Spinal cord (tissue), 10 donors: ENCODE results near the gene TBX4. TPM values are rescaled to one million over a fixed set of nuclear protein-coding genes. Genes with fewer than 3 reads are reported as not detected.

Source experiments
- DNase-seq, 6 donors: peaks; one replicate each; pipeline versions ENCODE4 v3.0.0 to v3.0.0-alpha.2; 2013 to 2015; ENCODE audit warnings: low spot score in 6 of 6, low read depth in 4 of 6
- H3K27ac ChIP-seq: one replicate; pipeline ENCODE4 v1.5.1; 2013; ENCODE audit warnings: low read depth, low read length, control low read depth
- H3K27me3 ChIP-seq: one replicate; pipeline ENCODE4 v1.6.1; 2013; ENCODE audit warnings: low read length; ENCODE audit not compliant: control insufficient read depth, insufficient read depth
- H3K36me3 ChIP-seq: one replicate; pipeline ENCODE4 v1.6.1; 2013; ENCODE audit warnings: low read length; ENCODE audit not compliant: control insufficient read depth, insufficient read depth
- H3K4me1 ChIP-seq: one replicate; pipeline ENCODE4 v1.6.1; 2013; ENCODE audit warnings: low read length; ENCODE audit not compliant: control insufficient read depth, insufficient read depth
- H3K4me3 ChIP-seq: one replicate; pipeline ENCODE4 v1.5.1; 2013; ENCODE audit warnings: low read depth, low read length, control low read depth
- H3K9me3 ChIP-seq: one replicate; pipeline ENCODE4 v1.6.1; 2013; ENCODE audit warnings: low read length; ENCODE audit not compliant: control insufficient read depth, insufficient read depth
- WGBS: methylation state at CpG from one replicate; pipeline ENCODE4 v1.1.5; 2013; ENCODE audit warnings: missing lambda C conversion rate; ENCODE audit not compliant: insufficient coverage; 5-methylcytosine and 5-hydroxymethylcytosine counted together
- polyA plus RNA-seq, 2 donors: library from polyadenylated mRNA; unstranded; fragments of 120-200 nt; gene quantifications; one replicate each; pipeline ENCODE4 v1.2.1, GENCODE V29; 2013; ENCODE audit not compliant: insufficient read length in 2 of 2
- total RNA-seq, 2 donors: library from RNA; depleted of rRNA in 1 of 2; stranded (reverse); fragments of 120-200 nt in 1 of 2; fragments of >200 nt in 1 of 2; gene quantifications; one replicate each; pipeline versions ENCODE4 v1.2.3 to v1.2.4, GENCODE V29; 2013 to 2014
- donor health status: healthy.

TBX4 gene
- total and polyA plus RNA-seq, 4 donors = not detected

- 82% methylated on average over 5 of the region's 8 CpGs for WGBS
Measured at GRCh38 chr17:61482467-61482866, 30.2 kb downstream of the TBX4 start.

GRCh38 chr17:61483778-61484116, 31.5 kb downstream of the TBX4 start:
- 81% methylated on average over 2 of the region's 2 CpGs for WGBS
- H3K27me3 ChIP-seq = peaks cover 10% of the 10 kb centered on the region
- no peak overlapping the region for H3K27ac ChIP-seq
- no peak overlapping the region for H3K4me3 ChIP-seq
- H3K36me3 ChIP-seq = no peaks in the 10 kb centered on the region
- DNase-seq = no peak
- peaks cover 29% of the 10 kb centered on the region for H3K4me1 ChIP-seq
- no peaks in the 10 kb centered on the region for H3K9me3 ChIP-seq

More at GRCh38 chr17:61482467-61482866, 30.2 kb downstream of the TBX4 start:
- H3K4me3 ChIP-seq = no peak overlapping the region
- peaks cover 20% of the 10 kb centered on the region for H3K4me1 ChIP-seq
- no peaks in the 10 kb centered on the region for H3K9me3 ChIP-seq
- H3K27me3 ChIP-seq = peaks cover 6% of the 10 kb centered on the region
- no peak overlapping the region for H3K27ac ChIP-seq
- DNase-seq = no peak
- no peaks in the 10 kb centered on the region for H3K36me3 ChIP-seq

GRCh38 chr17:61484174-61484573, 32.0 kb downstream of the TBX4 start:
- H3K4me1 ChIP-seq = peaks cover 29% of the 10 kb centered on the region
- no peak overlapping the region for H3K27ac ChIP-seq
- H3K4me3 ChIP-seq = no peak overlapping the region
- no peaks in the 10 kb centered on the region for H3K9me3 ChIP-seq
- WGBS = 70% methylated on average over 4 of the region's 5 CpGs
- H3K27me3 ChIP-seq = peaks cover 10% of the 10 kb centered on the region
- H3K36me3 ChIP-seq = no peaks in the 10 kb centered on the region
- DNase-seq = peak in 2 of 6 donors; percentile 27 to 71

DNA sequence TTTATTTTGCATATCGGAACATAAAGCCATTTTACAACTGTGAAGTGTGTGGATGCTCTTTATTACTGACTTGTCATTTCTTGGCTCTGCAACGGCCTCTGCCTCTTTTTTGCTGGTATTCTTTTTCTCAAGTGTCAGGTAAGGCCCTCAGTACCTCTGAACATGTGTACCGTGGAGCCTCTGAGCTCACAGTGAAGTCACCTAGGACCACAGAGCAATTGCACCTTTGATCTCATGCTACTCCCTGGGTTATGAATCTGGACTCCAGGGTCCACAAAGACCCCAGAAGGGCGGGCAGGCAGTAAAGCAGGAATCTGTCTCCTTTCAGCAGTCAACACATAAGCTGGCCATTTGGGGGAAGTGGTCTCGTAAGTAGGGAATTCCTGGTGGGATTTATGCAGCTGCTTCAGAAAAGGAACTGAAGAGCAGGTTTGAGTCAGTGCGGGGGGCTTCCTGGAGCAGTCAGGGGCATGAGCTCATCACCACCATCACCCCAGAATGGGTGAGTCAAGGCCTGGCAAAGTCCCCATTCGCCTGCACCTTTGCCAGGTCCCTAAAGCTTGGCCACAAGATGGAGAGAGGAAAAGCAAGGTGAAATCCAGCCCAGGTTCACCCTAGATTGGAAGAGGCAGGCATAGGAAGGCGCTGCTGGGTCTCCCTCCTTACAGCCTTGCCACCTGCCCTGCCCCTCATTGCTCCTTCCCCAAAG, 33.0 kb downstream of the TBX4 start:
- WGBS = 98% methylated on average over 6 of the region's 8 CpGs

GRCh38 chr17:61486135-61487120, 34.2 kb downstream of the TBX4 start:
- no peaks in the 10 kb centered on the region for H3K9me3 ChIP-seq
- DNase-seq = peak in 2 of 6 donors; percentile 28 to 30
- peaks cover 10% of the 10 kb centered on the region for H3K27me3 ChIP-seq
- H3K36me3 ChIP-seq = no peaks in the 10 kb centered on the region
- peaks cover 29% of the 10 kb centered on the region for H3K4me1 ChIP-seq
- 32% methylated on average over 15 of the region's 22 CpGs for WGBS
- H3K4me3 ChIP-seq = no peak overlapping the region
- no peak overlapping the region for H3K27ac ChIP-seq

More for the DNA sequence above, 33.0 kb downstream of the TBX4 start:
- no peak overlapping the region for H3K27ac ChIP-seq
- H3K36me3 ChIP-seq = no peaks in the 10 kb centered on the region
- H3K4me1 ChIP-seq = peaks cover 29% of the 10 kb centered on the region
- H3K27me3 ChIP-seq = peaks cover 10% of the 10 kb centered on the region
- H3K4me3 ChIP-seq = no peak overlapping the region
- no peak for DNase-seq
- H3K9me3 ChIP-seq = no peaks in the 10 kb centered on the region

- Histone ChIP-seq H3K36me3 (no peaks in the 10 kb centered on the region), H3K9me3 (no peaks in the 10 kb centered on the region), H3K4me1 (peaks cover 29% of the 10 kb centered on the region), H3K4me3 (no peak overlapping the region), H3K27ac (no peak overlapping the region), H3K27me3 (peaks cover 10% of the 10 kb centered on the region)
- DNase-seq = peak in 1 of 6 donors; percentile 57
- WGBS = 45% methylated on average over 21 of the region's 28 CpGs
Measured at GRCh38 chr17:61487161-61487988, 35.2 kb downstream of the TBX4 start.

DNA sequence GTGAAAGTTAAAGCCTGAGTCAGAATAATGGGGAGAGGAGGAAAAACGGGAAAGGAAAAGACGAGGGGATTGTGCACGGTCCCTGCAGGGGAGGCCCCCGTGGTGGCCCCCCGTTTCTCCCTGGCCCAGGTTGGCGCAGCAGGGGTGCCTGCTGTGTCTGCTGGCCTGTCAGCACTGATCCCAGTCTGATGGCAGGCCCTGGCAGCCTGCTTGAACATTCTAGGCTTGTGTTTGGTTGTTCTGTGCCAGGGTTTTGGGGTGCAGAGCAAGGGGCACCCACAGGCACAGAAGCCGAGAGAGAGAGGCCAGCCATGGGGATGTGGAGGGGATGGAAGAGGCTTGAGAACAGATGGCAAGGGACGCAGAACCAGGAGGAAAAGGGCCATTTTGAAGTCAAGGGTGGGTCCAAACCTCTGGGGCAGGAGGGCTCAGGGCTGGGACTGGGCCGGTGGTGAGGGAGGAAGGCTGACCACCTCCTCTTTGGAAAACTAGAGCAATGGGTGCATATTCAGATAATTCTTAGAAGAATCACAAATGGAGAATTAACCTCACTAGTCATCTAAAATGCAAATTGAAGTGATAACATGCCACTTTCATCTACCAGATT, 35.9 kb downstream of the TBX4 start:
- Histone ChIP-seq H3K9me3 (no peaks in the 10 kb centered on the region), H3K36me3 (no peaks in the 10 kb centered on the region), H3K4me3 (no peak overlapping the region), H3K27me3 (peaks cover 10% of the 10 kb centered on the region), H3K4me1 (peaks cover 29% of the 10 kb centered on the region), H3K27ac (no peak overlapping the region)
- no peak for DNase-seq
- WGBS = 84% methylated on average over 8 of the region's 9 CpGs

- no peak overlapping the region for H3K4me3 ChIP-seq
- H3K36me3 ChIP-seq = no peaks in the 10 kb centered on the region
- no peak for DNase-seq
- H3K4me1 ChIP-seq = peaks cover 29% of the 10 kb centered on the region
- WGBS = 53% methylated on average over 12 of the region's 16 CpGs
- no peaks in the 10 kb centered on the region for H3K9me3 ChIP-seq
- no peak overlapping the region for H3K27ac ChIP-seq
- H3K27me3 ChIP-seq = peaks cover 10% of the 10 kb centered on the region
Measured at GRCh38 chr17:61488878-61489718, 36.9 kb downstream of the TBX4 start.
